ENCODE results near the gene TMEM52B. TPM values are rescaled to one million over a fixed set of nuclear protein-coding genes. Genes with fewer than 3 reads are reported as not detected.
A peak's percentile ranks its signal among the peaks of the same experiment; 100 is the strongest.

Gene TMEM52B
- total and polyA plus RNA-seq, 9 of the 15 experiments (the other 6 are each of a cell fraction or from before 2014, with no cell fraction given): not detected

- TF ChIP-seq TCF3 (CRISPR knock-in tag; IDR thresholded peaks at IDR 0.05): no peak
- no peak; the same call in 1 of the 2 replicates for TF ChIP-seq MGA (IDR thresholded peaks at IDR 0.05)
- peak; percentile 16; the same call in 1 of the 2 replicates for TF ChIP-seq CBFA2T3 (IDR thresholded peaks at IDR 0.05)
- TF ChIP-seq ARNT (IDR thresholded peaks at IDR 0.05): 0 out of 4 replicates have a peak, but pooled peaks of 1 of the 2 experiments have one; percentile 29
- peak; percentile 73 to 79 for TF ChIP-seq NRF1 (conservative IDR thresholded peaks at IDR 0.05 in 1 of 2, IDR thresholded peaks at IDR 0.05 in 1 of 2)
- peak; percentile 54; the same call in 1 of the 2 replicates for TF ChIP-seq BACH1 (tag; IDR thresholded peaks at IDR 0.05)
- TF ChIP-seq POLR2H (tag; IDR thresholded peaks at IDR 0.05; ENCODE audit: low read depth): peak; percentile 83
- no peak for TF ChIP-seq ZBTB2 (IDR thresholded peaks at IDR 0.05)
- no peak for TF ChIP-seq ZNF354B (CRISPR knock-in tag; IDR thresholded peaks at IDR 0.05)
- peak; percentile 44; the same call in 1 of the 2 replicates for TF ChIP-seq L3MBTL2 (IDR thresholded peaks at IDR 0.05)
- no peak for TF ChIP-seq E2F4 (CRISPR knock-in tag; IDR thresholded peaks at IDR 0.05; ENCODE audit: low read depth)
- TF ChIP-seq ZNF41 (CRISPR knock-in tag; conservative IDR thresholded peaks at IDR 0.05): no peak
- TF ChIP-seq RCOR1 (IDR thresholded peaks at IDR 0.05; ENCODE audit: borderline replicate concordance in 1 of 2, low read depth in 2 of 2, low read length in 2 of 2): peak in 1 of 2 experiments; percentile 63; a peak in 2 of 4 replicates
Measured at GRCh38 chr12:10211940-10212738, 33.3 kb downstream of the TMEM52B start (continued).

Measured in K562 (cell line).